GM19043 (cell line): ENCODE measurements around the gene COMMD7.
"Not testable (repeated sequence)": the region's sequence is repeated elsewhere in the genome, so short reads cannot be mapped to it uniquely, and the experiment has no call there.

ENCODE experiments used
- ATAC-seq: cut with Tn5 transposase; IDR thresholded peaks from one replicate; pipeline ENCODE4 v1.9.1; 2021; ENCODE audit warnings: low read depth; ENCODE audit not compliant: unreplicated experiment

The COMMD7 gene

DNA sequence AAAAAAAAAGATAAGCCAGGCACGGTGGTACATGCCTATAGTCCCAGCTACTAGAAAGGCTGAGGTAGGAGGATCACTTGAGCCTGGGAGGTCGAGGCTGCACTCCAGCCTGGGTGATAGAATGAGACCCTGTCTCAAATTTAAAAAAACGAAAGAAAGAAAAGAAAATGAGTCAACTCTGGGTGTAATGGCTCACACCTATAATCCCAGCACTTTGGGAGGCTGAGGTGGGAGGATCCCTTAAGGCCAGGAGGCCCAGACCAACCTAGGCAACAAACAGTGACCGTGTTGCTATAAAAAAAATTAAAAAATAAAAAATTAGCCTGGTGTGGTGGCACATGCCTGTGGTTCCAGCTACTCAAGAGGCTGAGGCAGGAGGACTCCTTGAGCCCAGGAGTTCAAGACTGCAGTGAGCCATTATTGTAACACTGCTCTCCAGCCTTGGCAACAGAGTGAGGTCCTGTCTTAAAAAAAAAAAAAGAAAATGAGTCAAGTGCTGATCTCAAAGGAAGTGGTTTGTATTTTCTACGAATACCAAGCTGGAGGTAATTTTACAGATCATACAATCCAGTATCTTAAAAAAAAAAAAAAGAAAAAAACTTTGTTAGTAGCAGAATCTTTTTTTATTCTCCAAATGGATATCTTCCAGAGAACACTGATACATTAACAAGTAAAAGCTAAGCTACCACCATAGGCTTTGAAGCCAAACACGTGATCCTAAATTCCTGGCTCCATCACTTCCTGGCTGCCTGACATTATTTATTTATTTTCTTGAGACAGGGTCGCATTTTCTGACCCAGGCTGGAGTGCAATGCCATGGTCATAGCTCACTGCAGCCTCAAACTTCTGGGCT is 5.7 kb downstream of the COMMD7 start:
- no peak for ATAC-seq

- no peak for ATAC-seq
Measured at GRCh38 chr20:32731882-32732266, 11.4 kb downstream of the COMMD7 start.

DNA sequence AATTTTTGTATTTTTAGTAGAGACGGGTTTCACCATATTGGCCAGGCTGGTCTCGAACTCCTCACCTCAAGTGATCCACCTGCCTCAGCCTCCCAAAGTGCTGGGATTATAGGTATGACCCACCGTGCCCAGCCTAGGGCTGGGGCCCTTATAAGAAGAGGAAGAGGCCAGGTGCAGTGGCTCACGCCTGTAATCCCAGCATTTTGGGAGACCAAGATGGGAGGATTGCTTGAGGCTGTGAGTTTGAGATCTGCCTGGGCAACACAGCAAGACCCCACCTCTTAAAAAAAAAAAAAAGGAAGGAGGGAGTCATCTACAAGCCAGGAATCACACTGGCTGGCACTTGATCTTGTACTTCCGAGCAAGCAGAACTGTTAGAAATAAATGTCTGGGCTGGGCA is 13.9 kb downstream of the COMMD7 start:
- ATAC-seq, result not testable (repeated sequence)

GRCh38 chr20:32728435-32728834 is 14.8 kb downstream of the COMMD7 start:
- not testable (repeated sequence) for ATAC-seq

DNA sequence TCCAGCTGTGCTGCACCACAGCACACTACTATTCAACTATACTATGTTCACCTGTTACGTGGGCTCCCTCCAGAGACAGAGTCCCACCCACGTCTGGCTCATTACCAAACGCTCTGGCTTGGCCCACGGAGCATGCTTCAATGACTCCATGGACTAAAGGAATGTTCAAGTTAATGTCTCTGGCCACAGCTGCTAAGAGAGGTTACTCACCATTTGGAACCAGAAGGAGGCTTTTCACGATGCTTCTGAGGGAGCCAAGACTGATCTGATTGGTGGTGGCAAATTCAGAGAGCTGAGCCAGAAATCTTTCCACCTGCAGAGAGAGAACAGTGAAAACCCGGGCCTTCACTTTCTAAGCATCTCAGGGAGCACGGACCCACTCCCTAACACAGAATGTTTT is 15.6 kb downstream of the COMMD7 start:
- ATAC-seq, result no peak

- no peak for ATAC-seq
Measured at GRCh38 chr20:32718749-32719348, 24.4 kb downstream of the COMMD7 start.

DNA sequence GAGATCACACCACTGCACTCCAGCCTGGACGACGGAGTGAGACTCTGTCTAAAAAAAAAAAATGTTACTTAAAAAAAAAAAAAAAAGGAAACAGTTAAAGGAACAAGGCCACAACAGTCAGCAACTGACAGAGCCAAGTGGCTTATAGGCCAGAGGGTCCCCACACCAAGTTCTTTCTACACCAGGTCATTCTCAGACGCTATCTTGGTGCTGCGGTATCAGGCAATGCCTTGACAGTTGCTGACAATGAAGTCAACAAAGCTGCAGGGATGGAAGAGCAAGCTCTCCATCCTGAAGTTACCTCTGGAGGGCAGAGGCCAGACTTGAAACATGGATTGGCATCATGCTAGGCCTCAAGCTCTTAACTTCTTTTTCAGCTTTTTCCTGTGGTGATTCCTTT is 31.9 kb downstream of the COMMD7 start:
- no peak for ATAC-seq

DNA sequence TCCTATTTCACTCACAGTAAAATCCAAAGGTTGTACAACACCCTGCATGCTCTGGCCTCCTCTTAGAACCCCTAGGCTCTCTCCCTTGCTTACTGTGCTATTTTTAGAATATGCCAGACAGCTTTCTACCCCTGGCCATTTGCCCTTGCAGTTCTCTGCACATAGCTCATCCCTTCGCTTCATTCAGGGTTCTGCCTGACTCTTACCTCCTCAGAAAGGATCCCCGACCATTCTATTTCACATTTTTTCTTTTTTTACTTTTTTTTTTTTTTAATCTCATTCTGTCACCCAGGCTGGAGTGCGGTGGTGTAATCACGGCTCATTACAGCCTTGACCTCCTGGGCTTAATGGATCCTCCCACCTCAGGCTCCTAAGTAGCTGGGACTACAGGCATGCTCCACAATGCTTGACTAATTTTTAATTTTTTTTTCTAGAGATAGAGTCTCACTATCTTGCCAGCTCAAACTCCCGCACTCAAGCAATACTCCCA is 33.6 kb downstream of the COMMD7 start:
- ATAC-seq, result no peak

GRCh38 chr20:32709029-32709631 is 34.1 kb downstream of the COMMD7 start:
- not testable (repeated sequence) for ATAC-seq

DNA sequence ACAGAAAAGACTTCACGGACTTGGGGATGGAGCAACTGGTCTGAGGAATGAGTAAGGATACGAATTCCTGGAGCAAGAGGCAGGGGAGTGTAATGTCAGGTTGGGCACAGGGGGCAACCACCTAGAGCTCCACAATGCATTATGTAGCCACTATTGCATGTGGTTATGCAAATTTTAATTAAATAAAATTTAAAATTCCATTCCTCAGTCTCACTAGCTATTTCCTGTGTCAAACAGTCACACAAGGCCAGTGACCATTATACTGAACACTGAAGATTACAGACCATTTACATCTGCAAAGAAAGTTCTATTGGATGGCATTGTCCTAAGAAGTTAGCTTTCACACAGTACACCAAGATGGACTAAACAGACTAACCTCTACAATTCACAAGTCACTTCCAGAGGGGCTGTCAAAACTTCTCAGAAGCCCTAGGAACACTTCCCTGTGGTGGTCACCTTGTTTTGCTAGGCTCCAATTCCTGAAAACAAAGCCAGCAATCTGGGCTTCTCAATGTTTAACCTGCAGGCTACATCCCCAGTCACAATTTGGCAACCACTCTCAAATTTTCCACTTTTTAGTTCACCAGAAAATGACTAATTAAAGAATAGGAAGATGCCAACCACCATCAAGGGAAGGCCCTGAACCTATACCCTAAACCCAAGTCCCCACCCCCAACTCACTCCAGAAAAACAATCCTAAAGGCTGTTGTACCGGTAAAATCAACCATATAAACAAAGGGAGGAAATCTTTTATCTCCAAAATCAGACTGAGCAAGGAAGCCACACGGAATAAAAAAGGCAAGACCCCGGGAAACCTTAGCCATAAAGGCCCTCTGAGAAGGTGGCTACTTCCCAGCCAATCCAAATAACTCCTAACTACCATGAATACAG is 35.3 kb downstream of the COMMD7 start:
- ATAC-seq, result no peak

GRCh38 chr20:32706486-32706885 is 36.8 kb downstream of the COMMD7 start:
- ATAC-seq, result no peak

DNA sequence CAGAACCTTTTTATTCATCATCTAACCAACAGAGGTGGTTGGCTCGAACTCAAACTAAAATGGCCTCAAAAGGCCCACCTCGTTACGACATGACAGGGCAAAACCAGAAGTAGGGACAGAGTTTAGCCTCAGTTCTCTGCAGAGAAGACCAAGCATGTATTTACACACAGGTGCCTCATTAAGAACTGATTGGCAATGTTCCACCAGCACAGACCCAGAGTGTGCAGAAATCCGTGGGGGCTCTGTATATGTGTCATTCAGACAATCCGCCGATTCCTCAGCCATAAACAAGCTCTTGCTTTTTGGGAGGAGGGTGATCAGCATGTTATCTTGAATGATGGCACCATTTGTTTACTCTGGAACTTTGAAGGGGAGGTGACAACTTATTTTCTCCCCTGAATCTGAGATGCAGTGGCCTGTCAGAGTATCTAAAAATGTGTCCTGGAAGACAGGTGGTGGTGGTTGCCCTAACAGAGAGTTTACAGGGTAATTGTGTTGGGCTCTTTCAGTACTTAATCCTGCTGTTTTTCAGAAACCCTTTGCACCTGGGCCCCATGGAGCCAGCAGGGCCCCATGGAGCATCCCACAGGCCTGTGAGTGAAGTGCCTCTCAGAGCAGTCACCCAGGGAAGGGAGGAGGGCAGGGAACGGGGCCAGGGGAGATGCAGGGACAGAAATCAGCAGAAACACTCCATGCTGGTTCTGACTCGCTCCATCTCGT is 40.4 kb downstream of the COMMD7 start:
- no peak for ATAC-seq

DNA sequence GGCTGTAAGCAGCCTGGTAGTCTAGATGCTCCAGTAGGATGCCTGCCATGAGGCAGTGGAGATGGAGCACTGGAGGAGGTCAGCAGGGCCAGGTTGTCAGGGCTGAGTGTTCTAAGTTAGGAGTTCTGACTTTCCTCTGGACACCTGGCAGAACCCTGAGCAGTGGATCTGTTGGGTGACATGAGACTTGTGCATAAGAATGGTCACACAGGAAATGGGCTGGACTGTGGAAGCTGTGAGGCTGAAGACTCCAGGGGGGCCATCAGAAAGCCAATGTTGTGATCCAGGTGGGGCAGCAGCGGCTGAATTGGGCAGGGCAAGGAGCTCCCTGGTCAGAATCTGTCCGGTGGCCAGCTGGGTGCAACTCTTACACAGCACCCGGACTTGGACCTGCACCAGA is 45.7 kb downstream of the COMMD7 start:
- no peak for ATAC-seq

GRCh38 chr20:32695089-32695488 is 48.2 kb downstream of the COMMD7 start:
- no peak for ATAC-seq

DNA sequence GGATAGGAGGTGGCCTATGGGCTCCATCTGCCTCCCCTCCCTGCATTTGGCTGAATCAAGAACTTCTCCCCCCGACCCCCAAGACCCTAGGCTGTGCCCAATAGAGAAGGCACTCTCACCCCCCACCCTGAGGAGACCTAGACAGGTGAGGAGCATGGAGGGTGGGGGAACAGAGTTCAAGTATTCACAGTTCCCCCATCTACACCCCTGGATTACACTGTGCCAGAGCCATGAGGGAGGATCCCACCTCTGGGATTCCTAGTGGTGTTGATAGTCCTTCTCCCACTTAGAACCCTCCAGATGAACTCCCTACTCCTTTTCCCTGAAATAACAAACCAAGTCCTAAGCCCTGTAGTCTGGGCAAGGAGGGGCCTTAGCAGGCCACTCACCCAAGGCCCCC is 54.3 kb downstream of the COMMD7 start:
- not testable (repeated sequence) for ATAC-seq

DNA sequence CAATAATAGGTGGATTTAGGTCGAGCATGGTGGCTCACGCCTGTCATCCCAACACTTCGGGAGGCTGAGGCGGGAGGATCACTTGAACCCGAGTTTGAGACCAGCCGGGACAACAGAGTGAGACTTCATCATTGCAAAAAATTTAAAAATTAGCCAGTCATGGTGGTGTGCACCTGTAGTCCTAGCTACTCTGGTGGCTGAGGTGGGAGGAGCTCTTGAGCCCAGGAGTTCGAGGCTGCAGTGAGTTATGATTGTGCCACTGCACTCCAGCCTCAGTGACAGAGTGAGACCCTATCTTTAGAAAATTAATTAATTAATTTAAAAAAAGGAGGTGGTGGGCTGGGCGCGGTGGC is 56.1 kb downstream of the COMMD7 start:
- no peak for ATAC-seq

GRCh38 chr20:32686530-32687179 is 56.6 kb downstream of the COMMD7 start:
- no peak for ATAC-seq

DNA sequence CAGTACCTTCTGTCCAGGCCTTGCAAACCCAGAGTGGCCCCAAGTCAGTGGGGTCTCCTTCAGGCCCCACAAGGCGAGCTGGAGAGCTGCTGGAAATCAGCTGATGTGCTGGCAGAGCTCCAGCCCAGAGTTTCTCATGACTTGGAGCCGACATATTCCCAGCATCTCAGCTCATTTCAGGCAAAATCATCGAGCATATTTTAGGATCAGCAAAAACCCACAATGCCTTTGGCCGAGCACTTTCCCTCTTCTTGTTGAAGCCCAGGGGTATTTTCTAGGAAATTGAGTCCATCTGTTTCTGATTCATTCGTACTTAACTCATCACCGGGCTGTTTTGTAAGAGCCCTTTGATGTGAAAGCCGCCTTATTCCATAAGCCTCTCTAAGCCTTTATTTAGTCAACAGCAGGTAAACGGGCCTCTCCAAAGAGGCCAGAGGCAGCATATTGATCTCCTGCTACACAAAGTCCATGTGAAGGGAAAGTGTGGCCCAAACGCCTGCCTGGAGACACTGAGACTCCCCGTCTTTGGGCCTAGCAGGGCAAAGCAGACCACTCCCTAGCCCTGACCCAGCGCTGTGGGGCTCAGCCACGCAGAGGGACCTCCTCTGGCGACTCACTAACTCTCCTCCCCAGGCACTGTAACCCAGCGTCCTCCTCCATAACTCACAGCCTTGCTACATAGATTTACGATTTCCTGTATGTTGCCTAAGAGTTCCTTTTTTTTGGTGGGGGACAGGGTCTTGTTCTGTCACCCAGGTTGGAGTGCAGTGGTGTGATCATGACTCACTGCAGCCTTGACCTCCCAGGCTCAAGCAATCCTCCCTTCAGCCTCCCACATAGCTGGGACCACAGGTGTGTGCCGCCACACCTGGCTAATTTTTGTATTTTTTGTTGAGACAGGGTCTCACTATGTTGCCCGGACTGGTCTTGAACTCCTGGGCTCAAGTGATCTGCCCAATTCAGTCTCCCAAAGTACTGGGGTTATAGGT is 57.4 kb downstream of the COMMD7 start:
- ATAC-seq, result no peak
